HepG2 (cell line): ENCODE measurements around the gene IRX4. TPM values are rescaled to one million over a fixed set of nuclear protein-coding genes. Genes with fewer than 3 reads are reported as not detected.

ENCODE experiments used
- ATAC-seq: fragments of 200-7000 bp; cut with Tn5 transposase; 3 replicates; pipeline ENCODE4 v1.9.1; 2020; ENCODE audit warnings: mild to moderate bottlenecking, moderate library complexity
- BruUV-seq: library from RNA; stranded (reverse); fragments of 400-500 nt; replicated peaks from 2 replicates; lab custom pipeline; 2021; lab: Mats Ljungman, UMichigan
- CTCF ChIA-PET: fragments of 300-600 bp; formaldehyde crosslinking; extraction: SDS; loops from one replicate; lab custom pipeline; 2021; ENCODE audit warnings: low total read pairs, inconsistent platforms, low intra/inter-chr PET ratio; lab: Yijun Ruan, JAX
- POLR2A ChIA-PET: fragments of 350-600 bp; sonication (Branson Sonifier 250); formaldehyde crosslinking; loops from one replicate; lab custom pipeline; 2020; ENCODE audit warnings: antibody characterized with exemption, inconsistent platforms; lab: Yijun Ruan, JAX
- DNase-seq: peaks from one replicate; pipeline ENCODE4 v3.0.0-alpha.2; 2015; ENCODE audit warnings: low spot score
- FAIRE-seq: peaks from 3 replicates; lab custom pipeline; 2011; peaks lifted over from hg19 to GRCh38; lab: Jason Lieb, UNC
- H2AFZ ChIP-seq: one replicate; pipeline ENCODE4 v1.6.1; 2011; ENCODE audit warnings: low read length, inconsistent platforms
- H3K27ac ChIP-seq: fragments of 300-600 bp; 3 replicates; pipeline ENCODE4 v1.8.0; 2011; ENCODE audit warnings: mixed run types, mild to moderate bottlenecking, mixed read lengths, low read length, inconsistent platforms; ENCODE audit not compliant: insufficient read depth; ENCODE audit errors: extremely low read length
- H3K27me3 ChIP-seq, 2 experiments: fragments of 200-600 bp in 1 of 2; 2 replicates in 1 of 2; 3 replicates in 1 of 2; pipeline versions ENCODE4 v1.6.0 to v1.8.0; 2011; ENCODE audit warnings: low read length in 2 of 2, mild to moderate bottlenecking in 2 of 2, moderate library complexity in 2 of 2, inconsistent platforms in 1 of 2; ENCODE audit not compliant: insufficient read depth in 2 of 2, control insufficient read depth in 1 of 2
- H3K36me3 ChIP-seq, 2 experiments: fragments of 200-600 bp in 1 of 2; replicated peaks in 1 of 2; 2 replicates in 1 of 2; 3 replicates in 1 of 2; pipeline versions ENCODE4 v1.5.1 to v1.8.0; 2011; ENCODE audit warnings: low read length in 2 of 2, inconsistent platforms in 1 of 2; ENCODE audit not compliant: insufficient read depth in 2 of 2, control insufficient read depth in 1 of 2
- H3K4me1 ChIP-seq: 2 replicates; pipeline ENCODE4 v1.5.1; 2012; ENCODE audit warnings: low read length, inconsistent platforms; ENCODE audit not compliant: insufficient read depth
- H3K4me2 ChIP-seq: 2 replicates; pipeline ENCODE4 v1.6.0; 2011; ENCODE audit warnings: low read depth, low read length, inconsistent platforms
- H3K4me3 ChIP-seq, 3 experiments: fragments of 200-600 bp in 1 of 3; sonication (generic), shearing (Covaris generic) in 1 of 3; replicated peaks in 1 of 3; 2 replicates each; pipeline ENCODE4 v1.5.1; 2011 to 2016; ENCODE audit warnings: low read length in 3 of 3, inconsistent platforms in 2 of 3, low read depth in 2 of 3, mild to moderate bottlenecking in 2 of 3, control low read depth in 1 of 3, mixed read lengths in 1 of 3; ENCODE audit not compliant: insufficient read depth in 1 of 3
- H3K79me2 ChIP-seq: one replicate; pipeline ENCODE4 v1.6.1; 2011; ENCODE audit warnings: low read length, inconsistent platforms; ENCODE audit not compliant: insufficient read depth
- H3K9ac ChIP-seq: 2 replicates; pipeline ENCODE4 v1.6.0; 2011; ENCODE audit warnings: mild to moderate bottlenecking, low read depth, low read length, inconsistent platforms; ENCODE audit not compliant: insufficient read depth
- H3K9me3 ChIP-seq: 2 replicates; pipeline ENCODE4 v1.5.1; 2012; ENCODE audit warnings: mild to moderate bottlenecking, low read length
- H4K20me1 ChIP-seq: 2 replicates; pipeline ENCODE4 v1.6.0; 2011; ENCODE audit warnings: inconsistent platforms, mild to moderate bottlenecking, low read length, moderate library complexity; ENCODE audit not compliant: insufficient read depth
- DDIT3 ChIP-seq: sonication (generic); formaldehyde crosslinking; IDR thresholded peaks from 2 replicates; pipeline ENCODE4 v1.4.0; 2020; ENCODE audit warnings: mild to moderate bottlenecking, missing genetic modification reagents
- FLYWCH1 ChIP-seq: sonication (generic); formaldehyde crosslinking; IDR thresholded peaks from 2 replicates; pipeline ENCODE4 v1.8.1; 2023; ENCODE audit warnings: mild to moderate bottlenecking, missing genetic modification reagents
- HOXA9 ChIP-seq: sonication (generic); formaldehyde crosslinking; IDR thresholded peaks from 2 replicates; pipeline ENCODE4 v1.8.1; 2022; ENCODE audit warnings: missing genetic modification reagents, mild to moderate bottlenecking, moderate library complexity, borderline replicate concordance
- IKZF4 ChIP-seq: sonication (generic); formaldehyde crosslinking; IDR thresholded peaks from 2 replicates; pipeline ENCODE4 v1.5.1; 2020; ENCODE audit warnings: borderline replicate concordance, mild to moderate bottlenecking, low read depth, missing genetic modification reagents; ENCODE audit errors: not compliant biosample characterization
- KLF11 ChIP-seq: IDR thresholded peaks from 2 replicates; pipeline ENCODE4 v1.6.1; 2016; ENCODE audit warnings: missing compliant biosample characterization
- NFIC ChIP-seq: IDR thresholded peaks from 2 replicates; pipeline ENCODE4 v1.6.1; 2012; ENCODE audit warnings: mild to moderate bottlenecking, low read length, inconsistent platforms
- NR2C2 ChIP-seq: sonication (generic); formaldehyde crosslinking; IDR thresholded peaks from 2 replicates; pipeline ENCODE4 v1.4.0; 2020; ENCODE audit warnings: missing genetic modification reagents, mild to moderate bottlenecking, moderate library complexity, borderline replicate concordance
- TAF1 ChIP-seq: sonication (generic); formaldehyde crosslinking; IDR thresholded peaks from 2 replicates; pipeline ENCODE4 v1.4.0; 2020; ENCODE audit warnings: missing genetic modification reagents
- TBL1XR1 ChIP-seq: fragments of 150-350 bp; IDR thresholded peaks from 2 replicates; pipeline ENCODE4 v1.6.1; 2014; ENCODE audit warnings: borderline replicate concordance, low read length; ENCODE audit not compliant: partially characterized antibody
- THYN1 ChIP-seq: sonication (generic); formaldehyde crosslinking; IDR thresholded peaks from 2 replicates; pipeline ENCODE4 v1.8.1; 2023; ENCODE audit warnings: low read depth, mild to moderate bottlenecking, moderate library complexity, missing genetic modification reagents, borderline replicate concordance
- ZBTB10 ChIP-seq: sonication (generic); formaldehyde crosslinking; IDR thresholded peaks from 2 replicates; pipeline ENCODE4 v1.4.0; 2020; ENCODE audit warnings: missing genetic modification reagents, borderline replicate concordance
- ZNF260 ChIP-seq: sonication (generic); formaldehyde crosslinking; IDR thresholded peaks from 2 replicates; pipeline ENCODE4 v1.4.0; 2020; ENCODE audit warnings: missing genetic modification reagents, low read depth, mild to moderate bottlenecking, borderline replicate concordance
- ZNF354B ChIP-seq: sonication (generic); formaldehyde crosslinking; IDR thresholded peaks from 2 replicates; pipeline ENCODE4 v1.8.0; 2022; ENCODE audit warnings: mild to moderate bottlenecking, missing genetic modification reagents
- ZNF557 ChIP-seq: sonication (generic); formaldehyde crosslinking; IDR thresholded peaks from 2 replicates; pipeline ENCODE4 v1.4.0; 2020; ENCODE audit warnings: missing genetic modification reagents
- ZNF567 ChIP-seq: sonication (generic); formaldehyde crosslinking; IDR thresholded peaks from 2 replicates; pipeline ENCODE4 v1.8.1; 2023; ENCODE audit warnings: mild to moderate bottlenecking, missing genetic modification reagents, borderline replicate concordance
- ZNF720 ChIP-seq: sonication (generic); formaldehyde crosslinking; IDR thresholded peaks from 2 replicates; pipeline ENCODE4 v1.4.0; 2020; ENCODE audit warnings: missing genetic modification reagents
- ZSCAN30 ChIP-seq: sonication (generic); formaldehyde crosslinking; IDR thresholded peaks from 2 replicates; pipeline ENCODE4 v1.5.0; 2020; ENCODE audit warnings: mild to moderate bottlenecking, missing genetic modification reagents
- WGBS: methylation state at CpG from one replicate; pipeline ENCODE4 v1.1.6; 2017; ENCODE audit warnings: low lambda C conversion rate; 5-methylcytosine and 5-hydroxymethylcytosine counted together
- in situ Hi-C: cut with HindIII; loops from 2 replicates; pipeline ENCODE4 v1.10.0; 2017; ENCODE audit warnings: low pct_unique_long_range_greater_than_20kb; ENCODE audit not compliant: extremely low pct_ligation_motif_present
- intact Hi-C: fragments of 100-400 bp; cut with micrococcal nuclease; formaldehyde crosslinking; loops from one replicate; pipeline ENCODE4 v1.10.0; 2022; ENCODE audit not compliant: unreplicated experiment
- polyA plus RNA-seq, 8 experiments: library from polyadenylated mRNA; depleted of rRNA in 3 of 8; stranded (reverse) in 7 of 8; unstranded in 1 of 8; fragments of >200 nt; fragmentation: Illumina TruSeq in 4 of 8; extraction: Trizol in 4 of 8; gene quantifications; 2 replicates each; pipeline versions ENCODE4 v1.2.1 to v1.2.3, GENCODE V29; 2011 to 2016; ENCODE audit warnings: low read depth in 4 of 8, missing spikeins in 1 of 8, mixed read lengths in 1 of 8; ENCODE audit not compliant: insufficient read depth in 1 of 8
- total RNA-seq, 5 experiments: library from RNA; depleted of rRNA; stranded (reverse); fragments of >200 nt; fragmentation: Illumina TruSeq; extraction: Trizol; gene quantifications; 2 replicates each; pipeline ENCODE4 v1.2.3, GENCODE V29; 2016; ENCODE audit warnings: low read depth in 1 of 5

Gene IRX4
- total and polyA plus RNA-seq, 2 of the 13 experiments (the other 11 are each of a cell fraction or from before 2014, with no cell fraction given) = not detected

- H3K9me3 ChIP-seq = no peaks in the 10 kb centered on the region
- intact Hi-C loops (no loop called here), in situ Hi-C loops (no loop called here)
- FAIRE-seq (no peak), ATAC-seq (no peak), DNase-seq (no peak)
- H3K4me3 ChIP-seq = no peak overlapping the region
- no TSS peak for BruUV-seq
- H3K36me3 ChIP-seq = no peaks in the 10 kb centered on the region
- H3K9ac ChIP-seq = no peak overlapping the region
- WGBS = 45% methylated on average over 19 of the region's 36 CpGs
- H3K4me2 ChIP-seq = no peak overlapping the region
- H2AFZ ChIP-seq = no peak overlapping the region
- TF ChIP-seq ZNF557 (no peak), HOXA9 (CRISPR knock-in tag) (no peak), IKZF4 (CRISPR knock-in tag) (no peak), ZSCAN30 (CRISPR knock-in tag) (no peak), ZNF354B (CRISPR knock-in tag) (no peak), NFIC (no peak), TAF1 (CRISPR knock-in tag) (no peak), TBL1XR1 (no peak)
- ChIA-PET POLR2A (no interaction called here), CTCF (no interaction called here)
- no peaks in the 10 kb centered on the region for H3K79me2 ChIP-seq
- H3K4me1 ChIP-seq = no peaks in the 10 kb centered on the region
- H3K27ac ChIP-seq = no peak overlapping the region
- peaks cover 6 to 56% of the 10 kb centered on the region in 2 experiments; a peak in 4 of 5 replicates for H3K27me3 ChIP-seq
- H4K20me1 ChIP-seq = no peaks in the 10 kb centered on the region
Observed at GRCh38 chr5:1875281-1875842, 7.4 kb downstream of the IRX4 start.

GRCh38 chr5:1874771-1875220 is 7.9 kb downstream of the IRX4 start:
- no peak overlapping the region for H2AFZ ChIP-seq
- H3K27me3 ChIP-seq = peaks cover 6 to 51% of the 10 kb centered on the region in 2 experiments; a peak in 3 of 5 replicates
- WGBS = 32% methylated on average over 35 of the region's 36 CpGs
- no peaks in the 10 kb centered on the region for H4K20me1 ChIP-seq
- ChIA-PET POLR2A (no interaction called here), CTCF (no interaction called here)
- BruUV-seq = no TSS peak
- no peaks in the 10 kb centered on the region for H3K36me3 ChIP-seq
- FAIRE-seq (no peak), DNase-seq (no peak), ATAC-seq (no peak)
- no peaks in the 10 kb centered on the region for H3K4me1 ChIP-seq
- H3K79me2 ChIP-seq = no peaks in the 10 kb centered on the region
- in situ Hi-C loops = no loop called here
- H3K4me3 ChIP-seq = no peak overlapping the region
- no peak overlapping the region for H3K9ac ChIP-seq
- H3K27ac ChIP-seq = no peak overlapping the region
- intact Hi-C loops = no loop called here
- no peak overlapping the region for H3K4me2 ChIP-seq
- no peaks in the 10 kb centered on the region for H3K9me3 ChIP-seq
- TF ChIP-seq ZNF720 (CRISPR knock-in tag) (no peak), FLYWCH1 (CRISPR knock-in tag) (no peak), ZBTB10 (CRISPR knock-in tag) (no peak), ZNF567 (CRISPR knock-in tag) (no peak), DDIT3 (CRISPR knock-in tag) (no peak), KLF11 (CRISPR knock-in tag) (no peak), ZNF260 (CRISPR knock-in tag) (no peak), NR2C2 (no peak), THYN1 (CRISPR knock-in tag) (no peak)
